Chondrocyte (in vitro differentiated cells): ENCODE results near the gene CRAMP1. TPM values are rescaled to one million over a fixed set of nuclear protein-coding genes. Genes with fewer than 3 reads are reported as not detected.

Source experiments
- DNase-seq: peaks from one replicate; pipeline ENCODE4 v3.0.0; 2021; ENCODE audit warnings: mixed read lengths, low spot score
- H3K27ac Mint-ChIP-seq: one replicate; pipeline ENCODE4 v1.8.0; 2021; ENCODE audit warnings: mild to moderate bottlenecking, moderate library complexity, mixed read lengths; ENCODE audit not compliant: unreplicated experiment
- H3K27me3 Mint-ChIP-seq: 2 replicates; pipeline ENCODE4 v1.8.0; 2021; ENCODE audit warnings: low read depth, mixed read lengths
- H3K36me3 Mint-ChIP-seq: 2 replicates; pipeline ENCODE4 v1.8.0; 2021; ENCODE audit warnings: low read depth, mixed read lengths
- H3K4me1 Mint-ChIP-seq: 2 replicates; pipeline ENCODE4 v1.8.0; 2021; ENCODE audit warnings: low read depth, mild to moderate bottlenecking, mixed read lengths
- H3K4me3 Mint-ChIP-seq: one replicate; pipeline ENCODE4 v1.8.0; 2021; ENCODE audit warnings: mild to moderate bottlenecking, moderate library complexity, mixed read lengths; ENCODE audit not compliant: unreplicated experiment
- H3K9me3 Mint-ChIP-seq: 2 replicates; pipeline ENCODE4 v1.8.0; 2021; ENCODE audit warnings: low read depth, mixed read lengths
- total RNA-seq: library from RNA; stranded (reverse); gene quantifications from 3 replicates; pipeline ENCODE4 v1.2.1, GENCODE V29; 2021
- TF ChIP-seq, protein P1 (sequence below): fragments of 200-600 bp; sonication (generic); IDR thresholded peaks from 2 replicates; pipeline ENCODE4 v1.5.0; 2021; ENCODE audit warnings: antibody characterized with exemption, mild to moderate bottlenecking, moderate library complexity

Gene CRAMP1
- total RNA-seq, 1 donor from 2014 or later = 20.5 TPM

DNA sequence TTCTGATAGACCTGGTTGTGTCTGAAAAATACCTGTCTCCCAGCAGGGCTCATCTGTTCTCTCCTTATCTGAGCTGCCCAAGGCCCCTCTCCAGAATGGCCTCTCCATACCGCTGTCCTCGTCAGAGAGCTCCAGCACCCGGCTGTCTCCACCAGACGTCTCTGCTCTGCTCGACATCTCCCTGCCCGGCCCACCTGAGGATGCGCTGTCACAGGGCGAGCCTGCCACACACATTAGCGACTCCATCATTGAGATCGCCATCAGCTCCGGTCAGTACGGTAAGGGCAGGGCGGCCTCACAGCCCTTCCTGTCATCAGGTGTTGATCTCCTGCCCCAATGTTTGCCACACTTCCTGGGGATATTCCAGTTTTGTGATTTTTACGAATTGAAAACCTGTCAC lies 55.8 kb downstream of the CRAMP1 start:
- no peak overlapping the region for H3K4me3 Mint-ChIP-seq
- H3K36me3 Mint-ChIP-seq = peaks cover 51% of the 10 kb centered on the region
- no peak overlapping the region for H3K27ac Mint-ChIP-seq
- H3K9me3 Mint-ChIP-seq = no peaks in the 10 kb centered on the region
- DNase-seq = no peak
- TF ChIP-seq, protein P1, sequence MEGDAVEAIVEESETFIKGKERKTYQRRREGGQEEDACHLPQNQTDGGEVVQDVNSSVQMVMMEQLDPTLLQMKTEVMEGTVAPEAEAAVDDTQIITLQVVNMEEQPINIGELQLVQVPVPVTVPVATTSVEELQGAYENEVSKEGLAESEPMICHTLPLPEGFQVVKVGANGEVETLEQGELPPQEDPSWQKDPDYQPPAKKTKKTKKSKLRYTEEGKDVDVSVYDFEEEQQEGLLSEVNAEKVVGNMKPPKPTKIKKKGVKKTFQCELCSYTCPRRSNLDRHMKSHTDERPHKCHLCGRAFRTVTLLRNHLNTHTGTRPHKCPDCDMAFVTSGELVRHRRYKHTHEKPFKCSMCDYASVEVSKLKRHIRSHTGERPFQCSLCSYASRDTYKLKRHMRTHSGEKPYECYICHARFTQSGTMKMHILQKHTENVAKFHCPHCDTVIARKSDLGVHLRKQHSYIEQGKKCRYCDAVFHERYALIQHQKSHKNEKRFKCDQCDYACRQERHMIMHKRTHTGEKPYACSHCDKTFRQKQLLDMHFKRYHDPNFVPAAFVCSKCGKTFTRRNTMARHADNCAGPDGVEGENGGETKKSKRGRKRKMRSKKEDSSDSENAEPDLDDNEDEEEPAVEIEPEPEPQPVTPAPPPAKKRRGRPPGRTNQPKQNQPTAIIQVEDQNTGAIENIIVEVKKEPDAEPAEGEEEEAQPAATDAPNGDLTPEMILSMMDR = no peak
- no peaks in the 10 kb centered on the region for H3K4me1 Mint-ChIP-seq
- H3K27me3 Mint-ChIP-seq = no peaks in the 10 kb centered on the region

DNA sequence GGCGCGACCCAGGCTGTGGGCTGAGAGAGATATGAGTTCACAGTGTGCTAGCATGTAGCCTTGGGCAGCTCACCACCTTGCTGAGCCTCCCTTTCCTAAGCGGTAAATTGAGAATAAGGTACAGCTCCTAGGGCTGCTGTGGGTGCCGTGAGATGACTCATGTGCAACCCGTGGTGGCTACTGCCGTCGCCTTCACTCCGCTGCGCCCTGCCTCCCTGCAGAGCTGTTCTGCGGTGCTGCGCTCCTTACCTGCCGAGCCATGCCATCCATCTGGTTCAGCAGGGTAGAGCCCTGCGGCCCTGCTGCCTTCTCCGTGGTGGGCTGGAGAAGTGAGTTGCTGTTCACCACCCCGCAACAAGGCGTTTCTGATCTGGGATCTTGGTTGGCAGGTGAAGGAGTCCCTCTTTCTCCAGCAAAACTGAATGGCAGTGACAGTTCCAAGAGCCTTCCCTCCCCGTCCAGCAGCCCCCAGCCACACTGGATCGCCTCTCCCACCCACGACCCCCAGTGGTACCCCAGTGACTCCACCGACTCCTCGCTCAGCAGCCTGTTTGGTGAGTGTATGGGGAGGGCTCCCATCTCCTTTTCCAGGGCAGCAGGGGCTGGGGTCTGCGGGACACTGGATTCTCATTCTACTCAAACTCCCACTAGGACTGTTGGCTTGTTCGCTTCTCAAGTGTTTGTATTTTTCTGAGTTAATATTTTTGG lies 56.6 kb downstream of the CRAMP1 start:
- no peak for DNase-seq
- H3K27me3 Mint-ChIP-seq = no peaks in the 10 kb centered on the region
- no peak overlapping the region for H3K4me3 Mint-ChIP-seq
- H3K27ac Mint-ChIP-seq = no peak overlapping the region
- no peaks in the 10 kb centered on the region for H3K9me3 Mint-ChIP-seq
- no peaks in the 10 kb centered on the region for H3K4me1 Mint-ChIP-seq
- TF ChIP-seq, protein P1 = no peak
- peaks cover 55% of the 10 kb centered on the region for H3K36me3 Mint-ChIP-seq

DNA sequence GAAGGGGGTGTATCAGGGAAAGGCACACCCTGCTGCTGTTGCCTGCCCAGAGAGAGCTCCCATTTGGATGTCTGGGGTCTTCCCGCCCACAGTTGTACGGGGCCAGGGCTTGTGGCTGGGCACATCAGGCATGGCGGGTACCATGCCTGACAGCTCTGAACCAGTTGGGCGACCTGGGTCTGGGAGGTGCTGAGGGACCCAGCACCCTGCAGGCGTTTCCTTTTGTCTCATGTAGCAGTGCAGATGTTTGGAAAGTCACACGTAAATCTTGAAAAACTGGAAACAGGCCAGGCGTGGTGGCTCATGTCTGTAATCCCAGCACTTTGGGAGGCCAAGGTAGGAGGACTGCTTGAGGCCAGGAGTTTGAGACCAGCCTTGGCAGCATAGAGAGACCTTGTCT lies 57.5 kb downstream of the CRAMP1 start:
- Mint-ChIP-seq H3K4me3 (no peak overlapping the region), H3K27ac (no peak overlapping the region), H3K27me3 (no peaks in the 10 kb centered on the region), H3K4me1 (peaks cover 5% of the 10 kb centered on the region), H3K36me3 (peaks cover 52% of the 10 kb centered on the region), H3K9me3 (no peaks in the 10 kb centered on the region)
- no peak for DNase-seq
- TF ChIP-seq, protein P1 = no peak

DNA sequence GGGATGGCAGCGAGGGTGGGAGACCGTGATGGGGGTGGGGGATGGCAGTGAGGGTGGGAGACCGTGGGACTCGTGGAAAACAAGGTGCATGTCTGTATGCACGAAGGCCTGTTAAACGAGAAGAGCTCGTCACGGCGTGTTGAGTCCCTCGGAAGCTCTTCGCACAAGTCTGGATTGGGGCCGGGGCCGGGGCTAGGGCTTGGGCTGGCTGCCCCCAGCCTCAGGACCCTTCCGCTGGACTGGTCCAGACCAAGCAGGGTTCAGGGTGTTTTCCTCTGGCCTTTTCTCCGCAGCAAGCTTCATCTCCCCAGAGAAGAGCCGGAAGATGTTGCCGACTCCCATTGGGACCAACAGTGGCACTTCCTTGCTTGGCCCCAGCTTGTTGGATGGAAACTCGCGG lies 58.2 kb downstream of the CRAMP1 start:
- Mint-ChIP-seq H3K27me3 (no peaks in the 10 kb centered on the region), H3K27ac (no peak overlapping the region), H3K9me3 (no peaks in the 10 kb centered on the region), H3K4me1 (peaks cover 12% of the 10 kb centered on the region), H3K4me3 (no peak overlapping the region), H3K36me3 (peaks cover 51% of the 10 kb centered on the region)
- TF ChIP-seq, protein P1 = no peak
- no peak for DNase-seq

DNA sequence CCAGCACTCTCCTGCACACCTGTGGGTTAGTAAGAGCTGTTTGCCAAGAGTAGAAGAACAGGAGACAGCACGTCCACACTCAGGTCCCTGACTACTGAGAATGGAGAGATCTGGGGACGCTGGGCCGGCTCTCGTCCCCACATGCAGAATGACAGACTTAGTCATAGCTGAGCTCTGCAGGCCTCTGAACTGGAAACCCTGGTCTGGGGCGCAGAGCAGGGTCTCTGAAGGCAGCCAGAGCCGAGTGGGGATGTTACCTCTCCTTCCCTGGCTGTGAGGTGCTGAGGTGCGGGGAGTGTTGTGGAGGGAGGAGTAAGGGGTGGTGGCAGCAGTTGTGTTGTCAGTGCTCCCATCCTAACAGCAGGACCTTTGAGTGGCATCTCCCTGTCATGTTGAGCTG lies 58.7 kb downstream of the CRAMP1 start:
- Mint-ChIP-seq H3K27me3 (no peaks in the 10 kb centered on the region), H3K4me1 (peaks cover 14% of the 10 kb centered on the region), H3K36me3 (peaks cover 53% of the 10 kb centered on the region), H3K27ac (no peak overlapping the region), H3K9me3 (no peaks in the 10 kb centered on the region), H3K4me3 (no peak overlapping the region)
- TF ChIP-seq, protein P1 = no peak
- no peak for DNase-seq
